Fibroblast of skin of scalp (primary cell): ENCODE results near the gene FCN2.

Source experiments
- DNase-seq: peaks from one replicate; pipeline ENCODE4 v3.0.0-alpha.2; 2013

The FCN2 gene

GRCh38 chr9:134935056-134935640 is 54.5 kb downstream of the FCN2 start:
- DNase-seq: no peak

- no peak for DNase-seq
Measured at GRCh38 chr9:134935701-134936345, 55.2 kb downstream of the FCN2 start.

GRCh38 chr9:134936346-134937163 is 55.9 kb downstream of the FCN2 start:
- DNase-seq: no peak
